SKM-1 treated with dmso at 0.1 percent for 144 hours (cell line): ENCODE data around the gene ZNF672.
A peak's percentile ranks its signal among the peaks of the same experiment; 100 is the strongest.

Source experiments
- DNase-seq: peaks from one replicate; lab custom pipeline; 2025; ENCODE audit not compliant: unreplicated experiment; lab: John Stamatoyannopoulos, UW

The ZNF672 gene

GRCh38 chr1:248831842-248832241 lies 6.2 kb upstream of the ZNF672 start:
- no peak for DNase-seq

- peak; percentile 90 for DNase-seq
Observed at GRCh38 chr1:248834343-248834940, 3.6 kb upstream of the ZNF672 start.

GRCh38 chr1:248837045-248837780 lies 811 bp upstream of the ZNF672 start:
- no peak for DNase-seq

DNA sequence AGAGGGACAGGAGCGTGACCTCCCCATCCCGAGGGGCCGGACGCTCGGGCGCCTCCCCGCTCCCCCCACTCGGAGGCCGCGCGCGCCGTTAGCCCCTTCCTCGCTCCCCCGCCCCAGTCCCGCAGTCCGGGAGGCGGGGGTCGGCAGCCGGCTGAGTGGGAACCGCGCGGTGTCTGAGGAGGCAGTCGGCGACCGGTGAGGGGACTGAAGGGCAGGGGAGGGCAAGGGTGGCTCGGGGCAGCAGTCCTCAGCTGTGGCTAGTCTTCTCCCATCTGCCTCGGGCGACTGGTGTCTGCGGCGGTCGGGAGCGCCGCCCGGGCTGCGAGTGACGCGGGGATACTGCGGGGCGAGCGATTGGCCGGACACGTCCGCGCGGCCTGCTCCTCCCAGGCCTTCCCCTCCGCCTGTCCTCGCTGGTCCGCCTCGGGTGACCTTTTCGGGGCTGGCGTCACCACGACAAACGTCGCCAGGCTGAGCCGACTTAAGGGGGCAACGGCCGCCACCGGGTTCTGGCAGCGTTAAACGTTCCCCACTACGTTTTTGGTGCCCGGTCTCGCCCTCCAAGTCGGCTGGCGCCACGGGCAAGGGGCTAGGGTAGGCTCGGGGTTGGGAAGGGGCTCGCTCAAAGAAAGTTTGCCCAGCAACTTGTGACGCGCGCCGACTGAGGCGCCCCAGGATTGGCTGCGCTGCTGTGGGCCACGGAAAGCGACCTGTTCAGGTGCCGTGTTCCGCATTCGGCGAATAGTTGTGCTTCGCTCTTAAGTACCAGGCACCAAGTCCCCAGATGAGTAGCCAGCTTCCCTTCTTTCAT lies 538 bp downstream of the ZNF672 start:
- DNase-seq, result peak; percentile 88

DNA sequence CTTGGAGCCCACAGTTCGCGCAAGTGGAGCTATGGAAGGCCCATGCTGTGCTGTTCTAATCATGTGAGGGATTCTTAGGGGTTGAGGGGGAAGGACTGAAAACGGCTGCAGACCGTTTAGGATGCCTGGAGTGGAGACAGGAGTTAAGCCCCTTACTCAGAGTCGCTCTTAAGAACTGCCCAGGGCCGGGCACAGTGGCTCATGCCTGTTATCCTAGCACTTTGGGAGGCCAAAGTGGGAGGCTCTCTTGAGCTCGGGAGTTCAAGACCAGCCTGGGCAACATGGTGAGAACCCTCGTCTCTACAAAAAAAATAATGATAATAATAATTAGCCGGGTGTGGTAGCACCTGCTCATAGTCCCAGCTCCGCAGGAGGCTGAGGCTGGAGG lies 1.1 kb downstream of the ZNF672 start:
- no peak for DNase-seq

DNA sequence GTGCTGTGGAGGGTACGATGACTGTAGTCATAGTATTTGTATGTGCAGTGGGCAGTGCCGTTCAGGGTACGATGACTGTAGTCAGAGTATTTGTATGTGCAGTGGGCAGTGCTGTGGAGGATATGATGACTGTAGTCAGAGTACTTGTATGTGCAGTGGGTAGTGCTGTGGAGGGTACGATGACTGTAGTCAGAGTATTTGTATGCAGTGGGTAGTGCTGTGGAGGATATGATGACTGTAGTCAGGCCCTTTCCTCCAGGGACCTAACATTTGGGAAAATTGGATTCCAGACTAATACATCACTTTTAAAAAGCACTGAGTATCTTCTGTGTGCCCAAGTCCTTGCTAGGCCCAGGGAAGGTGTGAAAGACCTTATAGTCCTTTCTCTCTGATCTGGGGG lies 2.9 kb downstream of the ZNF672 start:
- DNase-seq, result no peak

DNA sequence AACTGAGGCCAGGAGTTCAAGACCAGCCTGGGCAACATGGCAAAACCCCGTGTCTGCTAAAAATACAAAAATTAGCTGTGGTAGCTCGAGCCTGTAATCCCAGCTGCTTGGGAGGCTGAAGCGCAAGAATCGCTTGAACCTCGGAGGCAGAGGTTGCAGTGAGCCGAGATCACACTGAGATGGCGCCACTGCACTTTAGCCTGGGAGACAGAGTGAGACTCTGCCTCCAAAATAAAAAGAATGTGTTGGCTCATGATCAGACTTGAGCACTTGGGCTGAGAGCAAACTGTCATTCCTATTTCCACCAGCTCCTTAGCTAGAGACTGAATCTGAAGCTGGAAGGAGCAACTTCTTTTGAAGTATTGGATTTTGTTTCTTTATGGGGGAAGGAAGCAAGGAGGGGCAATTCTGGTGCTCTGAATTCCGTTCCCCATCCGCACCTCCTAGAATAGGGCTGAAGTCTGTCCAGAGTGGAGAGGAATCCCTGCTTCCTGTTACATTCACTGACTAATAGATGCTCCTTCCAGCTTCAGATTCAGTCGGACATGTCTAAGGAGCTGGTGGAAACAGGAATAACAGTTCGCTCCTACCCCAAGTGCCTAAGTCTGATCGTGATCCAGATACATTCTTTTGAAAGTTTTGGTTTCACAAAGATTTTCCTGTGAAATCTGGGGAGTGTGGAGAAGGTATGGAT lies 3.8 kb downstream of the ZNF672 start:
- peak; percentile 25 for DNase-seq

DNA sequence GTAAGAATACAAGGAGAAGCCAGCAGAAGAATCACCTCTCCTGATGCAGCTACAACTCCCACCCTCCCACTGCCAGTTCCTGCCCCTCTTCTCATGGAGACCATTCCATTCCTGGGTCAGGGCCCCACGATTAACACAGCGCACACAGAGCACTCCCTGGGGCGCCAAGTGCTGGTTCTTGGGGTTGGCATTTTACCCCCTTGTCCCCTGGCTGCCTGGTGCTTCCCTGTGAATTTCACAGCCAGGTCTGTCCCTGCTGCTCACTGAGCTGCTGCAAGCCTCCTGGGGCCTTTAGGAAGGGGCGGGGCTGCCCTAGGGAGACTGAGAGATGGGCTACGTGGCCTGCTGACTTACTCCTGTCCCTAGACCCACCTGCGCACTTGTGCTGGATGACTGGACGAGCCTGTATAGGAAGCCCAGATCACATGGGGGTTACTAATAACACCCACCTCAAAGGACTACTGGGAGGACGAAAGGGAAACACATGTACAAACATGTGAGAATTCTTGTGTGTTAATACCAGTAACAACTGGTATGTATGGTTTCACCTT lies 4.8 kb downstream of the ZNF672 start:
- DNase-seq, result no peak

- no peak for DNase-seq
Observed at GRCh38 chr1:248843687-248844086, 5.7 kb downstream of the ZNF672 start.

DNA sequence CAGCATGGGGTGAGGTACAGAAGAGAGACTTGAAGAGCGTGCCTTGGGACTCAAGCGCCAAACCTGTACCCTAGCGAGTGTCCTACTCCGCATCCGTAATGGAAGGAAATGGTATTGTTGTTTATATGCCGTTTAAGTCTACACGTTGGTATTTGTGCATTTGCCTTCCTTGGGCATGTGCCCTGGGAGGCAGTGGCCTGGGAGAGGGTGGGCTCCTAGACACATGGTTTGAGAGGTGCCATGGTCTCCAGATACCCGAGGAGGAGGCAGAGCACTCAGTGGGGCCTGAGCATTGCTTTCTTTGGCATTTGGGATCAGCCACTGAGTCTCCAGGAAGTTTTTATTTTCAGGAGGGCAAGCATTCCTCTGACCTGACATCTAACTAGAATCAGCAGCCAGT lies 6.5 kb downstream of the ZNF672 start:
- DNase-seq, result no peak

DNA sequence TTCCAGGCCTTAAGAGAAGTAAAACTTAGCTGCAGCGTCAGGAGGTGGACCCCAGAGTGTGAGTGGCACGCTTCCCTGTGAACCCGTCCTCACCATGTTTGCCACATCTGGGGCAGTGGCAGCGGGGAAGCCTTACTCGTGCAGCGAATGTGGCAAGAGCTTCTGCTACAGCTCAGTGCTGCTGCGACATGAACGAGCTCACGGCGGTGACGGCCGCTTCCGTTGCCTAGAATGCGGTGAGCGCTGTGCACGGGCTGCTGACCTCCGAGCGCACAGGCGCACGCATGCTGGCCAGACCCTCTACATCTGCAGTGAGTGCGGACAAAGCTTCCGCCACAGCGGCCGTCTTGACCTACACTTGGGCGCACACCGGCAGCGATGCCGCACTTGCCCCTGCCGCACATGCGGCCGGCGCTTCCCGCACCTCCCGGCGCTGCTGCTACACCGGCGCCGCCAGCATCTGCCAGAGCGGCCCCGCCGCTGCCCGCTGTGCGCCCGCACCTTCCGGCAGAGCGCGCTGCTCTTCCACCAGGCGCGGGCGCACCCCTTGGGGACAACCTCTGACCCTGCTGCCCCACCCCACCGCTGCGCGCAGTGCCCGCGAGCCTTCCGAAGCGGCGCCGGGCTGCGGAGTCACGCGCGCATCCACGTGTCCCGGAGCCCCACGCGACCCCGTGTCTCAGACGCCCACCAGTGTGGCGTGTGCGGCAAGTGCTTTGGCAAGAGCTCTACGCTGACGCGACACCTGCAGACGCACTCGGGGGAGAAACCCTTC lies 9.3 kb downstream of the ZNF672 start:
- no peak for DNase-seq

GRCh38 chr1:248847956-248848561 lies 10.0 kb downstream of the ZNF672 start:
- no peak for DNase-seq

- DNase-seq, result no peak
Observed at GRCh38 chr1:248848602-248849001, 10.6 kb downstream of the ZNF672 start.

DNA sequence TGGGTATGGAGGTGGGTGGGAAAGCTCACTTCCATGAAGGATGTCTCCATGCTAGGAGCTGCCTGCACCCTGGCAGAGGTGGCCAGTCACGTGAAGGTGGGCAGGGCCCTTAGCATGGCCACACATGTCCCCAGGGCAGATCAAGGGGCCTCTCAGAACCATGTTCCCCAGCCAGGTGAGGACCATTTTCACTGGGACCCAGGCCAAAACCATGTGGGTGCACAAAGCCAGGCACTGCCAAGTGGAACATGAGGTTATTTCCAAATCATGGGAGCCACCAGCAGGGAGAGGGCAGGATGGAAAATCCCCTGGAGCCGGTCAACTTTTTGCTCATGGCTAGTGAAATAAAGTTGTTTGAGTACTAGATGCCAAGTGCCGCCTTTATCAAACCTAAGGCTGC lies 11.1 kb downstream of the ZNF672 start:
- no peak for DNase-seq

DNA sequence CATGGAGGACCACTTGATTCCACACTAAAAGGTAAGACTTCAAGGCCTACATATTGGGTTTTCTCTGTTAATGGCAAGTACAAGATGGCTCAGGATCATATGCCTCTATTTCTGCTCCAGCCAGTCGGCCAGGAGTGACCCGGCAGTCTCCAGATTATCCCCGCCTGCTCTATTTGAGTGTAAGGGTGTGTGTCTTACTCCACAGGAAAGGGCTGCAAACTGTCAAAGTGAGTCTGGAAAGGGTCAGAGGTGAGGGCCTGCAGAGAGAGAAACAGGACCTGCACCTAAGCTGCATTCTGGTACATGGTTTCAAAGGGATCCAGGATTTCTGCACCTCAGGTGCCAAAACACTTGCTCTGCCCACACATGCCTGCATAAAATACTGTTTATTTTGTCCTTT lies 11.6 kb downstream of the ZNF672 start:
- DNase-seq, result no peak

DNA sequence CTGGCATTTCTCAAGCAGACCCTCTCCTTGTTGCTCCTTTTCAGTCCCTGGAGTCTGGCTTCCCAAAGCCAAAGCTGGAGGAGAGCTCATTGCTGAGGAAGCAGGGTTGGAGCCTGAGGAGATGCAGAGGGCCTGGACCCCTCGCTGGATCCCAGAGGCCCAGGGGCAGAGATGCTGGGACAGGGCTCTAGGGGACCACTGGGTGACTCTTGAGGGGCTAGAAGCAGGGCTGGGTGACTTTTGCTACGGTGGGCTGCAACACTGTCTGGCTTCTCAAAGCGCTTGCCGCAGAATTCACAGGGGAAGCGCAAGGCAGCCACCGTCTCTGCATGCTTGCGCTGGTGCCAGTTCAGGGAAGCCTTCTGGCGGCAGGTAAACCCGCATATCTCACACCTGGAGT lies 12.1 kb downstream of the ZNF672 start:
- DNase-seq, result no peak

- no peak for DNase-seq
Observed at GRCh38 chr1:248850536-248851251, 12.7 kb downstream of the ZNF672 start.

DNA sequence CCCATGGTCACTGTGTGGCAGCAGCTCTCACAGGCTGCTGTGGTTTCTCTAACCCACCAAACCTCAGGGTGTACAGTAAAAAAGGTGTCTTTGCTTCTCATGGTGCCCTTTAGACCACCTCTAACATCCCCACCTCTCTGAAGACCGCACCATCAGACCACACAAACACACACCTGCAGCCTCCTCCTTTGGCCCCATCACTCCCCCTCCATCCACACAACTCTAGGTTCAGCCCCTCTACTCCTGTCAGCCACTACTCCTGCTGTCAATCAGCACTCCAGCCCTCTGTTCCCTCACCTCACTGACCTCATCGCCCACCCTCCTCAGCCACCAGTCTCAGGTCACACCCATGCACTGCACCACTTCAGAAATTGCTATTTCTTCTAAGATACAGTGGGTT lies 13.4 kb downstream of the ZNF672 start:
- no peak for DNase-seq
